COR-L47 (cell line): ENCODE results near the gene CDH18.

Experiments
- DNase-seq: peaks from one replicate; lab custom pipeline; 2025; lab: John Stamatoyannopoulos, UW

The CDH18 gene

GRCh38 chr5:19424506-19424905 lies 563.5 kb downstream of the CDH18 start:
- no peak for DNase-seq
